HCT116 (cell line): Measurements from ENCODE around the gene NEK9. TPM values are rescaled to one million over a fixed set of nuclear protein-coding genes. Genes with fewer than 3 reads are reported as not detected.

ENCODE experiments used
- ATAC-seq: fragments of 200-7000 bp; cut with Tn5 transposase; 2 replicates; pipeline ENCODE4 v1.9.1; 2020; ENCODE audit warnings: mild to moderate bottlenecking, moderate library complexity
- BruUV-seq: library from RNA; stranded (reverse); fragments of 400-500 nt; replicated peaks from 2 replicates; lab custom pipeline; 2021; lab: Mats Ljungman, UMichigan
- CTCF ChIA-PET: fragments of 300-600 bp; sonication (Branson Sonifier 250); formaldehyde crosslinking; loops from one replicate; lab custom pipeline; 2021; ENCODE audit warnings: antibody characterized with exemption; lab: Charles Lee
- POLR2A ChIA-PET: fragments of 300-600, 350-600 bp; sonication (Branson Sonifier 250); formaldehyde crosslinking; loops from one replicate; lab custom pipeline; 2021; ENCODE audit warnings: antibody characterized with exemption; lab: Charles Lee
- RAD21 ChIA-PET, 2 experiments: fragments of 300-600 bp; sonication (Branson Sonifier 250); formaldehyde crosslinking; loops; one replicate each; lab custom pipeline; 2023; ENCODE audit warnings: low total read pairs in 2 of 2; ENCODE audit not compliant: uncharacterized antibody in 2 of 2, unreplicated experiment in 2 of 2, low non-redundant PET in 1 of 2; lab: Charles Lee
- DNase-seq: peaks from one replicate; pipeline ENCODE4 v3.0.0-alpha.2; 2010; ENCODE audit warnings: low read depth, low spot score
- H2AFZ ChIP-seq: fragments of 200-600 bp; shearing (Covaris generic), sonication (generic); 2 replicates; pipeline ENCODE4 v1.6.1; 2017; ENCODE audit warnings: low read depth, mixed run types, mixed read lengths, antibody characterized with exemption, low read length; ENCODE audit not compliant: poor library complexity, severe bottlenecking
- H3K27ac ChIP-seq: 2 replicates; pipeline ENCODE4 v1.5.1; 2012; ENCODE audit warnings: low read depth, low read length
- H3K27me3 ChIP-seq: fragments of 200-600 bp; sonication (generic); 2 replicates; pipeline ENCODE4 v1.6.1; 2016; ENCODE audit warnings: mixed run types, low read length, mixed read lengths; ENCODE audit not compliant: insufficient read depth
- H3K36me3 ChIP-seq, 2 experiments: fragments of 200-500 bp in 1 of 2; fragments of 200-600 bp in 1 of 2; sonication (Bioruptor generic) in 1 of 2; sonication (generic) in 1 of 2; 2 replicates each; pipeline versions ENCODE4 v1.5.1 to v1.6.1; 2014 to 2016; ENCODE audit warnings: low read length in 2 of 2, inconsistent platforms in 1 of 2, mixed read lengths in 1 of 2, mixed run types in 1 of 2; ENCODE audit not compliant: insufficient read depth in 2 of 2, control insufficient read depth in 1 of 2
- H3K4me1 ChIP-seq, 2 experiments: fragments of 200-600 bp in 1 of 2; sonication (generic) in 1 of 2; 2 replicates each; pipeline versions ENCODE4 v1.5.1 to v1.6.1; 2012 to 2017; ENCODE audit warnings: low read length in 2 of 2, inconsistent platforms in 1 of 2, mild to moderate bottlenecking in 1 of 2, mixed read lengths in 1 of 2, mixed run types in 1 of 2, moderate library complexity in 1 of 2; ENCODE audit not compliant: insufficient read depth in 2 of 2, control insufficient read depth in 1 of 2
- H3K4me2 ChIP-seq: fragments of 200-600 bp; sonication (generic); 2 replicates; pipeline ENCODE4 v1.6.1; 2017; ENCODE audit warnings: mixed run types, low read length, mixed read lengths
- H3K4me3 ChIP-seq, 2 experiments: fragments of 200-600 bp in 1 of 2; sonication (generic) in 1 of 2; replicated peaks in 1 of 2; 2 replicates each; pipeline ENCODE4 v1.5.1; 2011 to 2016; ENCODE audit warnings: low read length in 2 of 2, control low read depth in 1 of 2, low read depth in 1 of 2, mild to moderate bottlenecking in 1 of 2, mixed read lengths in 1 of 2, mixed run types in 1 of 2
- H3K79me2 ChIP-seq: fragments of 200-600 bp; sonication (generic); 2 replicates; pipeline ENCODE4 v1.6.1; 2017; ENCODE audit warnings: mild to moderate bottlenecking, mixed run types, low read length, moderate library complexity, mixed read lengths; ENCODE audit not compliant: insufficient read depth
- H3K9ac ChIP-seq: fragments of 200-600 bp; sonication (generic); 2 replicates; pipeline ENCODE4 v1.6.1; 2016; ENCODE audit warnings: low read length, mixed read lengths
- H3K9me2 ChIP-seq: fragments of 200-600 bp; sonication (generic), shearing (Covaris generic); 2 replicates; pipeline ENCODE4 v1.6.1; 2017; ENCODE audit warnings: mixed run types, mild to moderate bottlenecking, moderate library complexity; ENCODE audit not compliant: insufficient read depth
- H3K9me3 ChIP-seq, 2 experiments: fragments of 200-500 bp in 1 of 2; fragments of 200-600 bp in 1 of 2; sonication (Bioruptor generic) in 1 of 2; sonication (generic) in 1 of 2; 2 replicates each; pipeline ENCODE4 v1.6.1; 2014 to 2017; ENCODE audit warnings: low read length in 2 of 2, mixed read lengths in 2 of 2, inconsistent platforms in 1 of 2, low read depth in 1 of 2, mild to moderate bottlenecking in 1 of 2, mixed run types in 1 of 2, moderate library complexity in 1 of 2; ENCODE audit not compliant: control insufficient read depth in 1 of 2, insufficient read depth in 1 of 2
- H4K20me1 ChIP-seq: fragments of 200-600 bp; sonication (generic), shearing (Covaris generic); 2 replicates; pipeline ENCODE4 v1.6.1; 2017; ENCODE audit warnings: mixed run types, mild to moderate bottlenecking, moderate library complexity; ENCODE audit not compliant: insufficient read depth
- CTCF ChIP-seq, 3 experiments: fragments of 200-600 bp in 1 of 3; sonication (generic) in 1 of 3; IDR thresholded peaks in 2 of 3; conservative IDR thresholded peaks in 1 of 3; 2 replicates each; pipeline ENCODE4 v1.5.1; 2012 to 2017; ENCODE audit warnings: low read depth in 2 of 3, low read length in 2 of 3, antibody characterized with exemption in 1 of 3, borderline replicate concordance in 1 of 3, control low read depth in 1 of 3, mild to moderate bottlenecking in 1 of 3, mixed read lengths in 1 of 3, mixed run types in 1 of 3, moderate library complexity in 1 of 3; ENCODE audit not compliant: insufficient read depth in 1 of 3
- ELF1 ChIP-seq: IDR thresholded peaks from 2 replicates; pipeline ENCODE4 v1.6.1; 2012; ENCODE audit warnings: low read depth, borderline replicate concordance
- EZH2phosphoT487 ChIP-seq: fragments of 200-600 bp; IDR thresholded peaks from 2 replicates; pipeline ENCODE4 v1.6.1; 2018; ENCODE audit warnings: antibody characterized with exemption, borderline replicate concordance
- FOSL1 ChIP-seq: IDR thresholded peaks from 2 replicates; pipeline ENCODE4 v1.6.1; 2012; ENCODE audit warnings: low read depth
- JUND ChIP-seq: IDR thresholded peaks from 2 replicates; pipeline ENCODE4 v1.6.1; 2012
- POLR2AphosphoS5 ChIP-seq: IDR thresholded peaks from 2 replicates; pipeline ENCODE4 v1.6.1; 2011; ENCODE audit warnings: mild to moderate bottlenecking, low read depth, low read length, moderate library complexity
- SIN3A ChIP-seq: IDR thresholded peaks from 2 replicates; pipeline ENCODE4 v1.6.1; 2012; ENCODE audit warnings: low read depth
- YY1 ChIP-seq: IDR thresholded peaks from 2 replicates; pipeline ENCODE4 v1.6.1; 2011; ENCODE audit warnings: low read length, low read depth, moderate library complexity, mild to moderate bottlenecking; ENCODE audit not compliant: insufficient replicate concordance; ENCODE audit errors: extremely low read depth
- ZBTB33 ChIP-seq: IDR thresholded peaks from 2 replicates; pipeline ENCODE4 v1.6.1; 2011; ENCODE audit warnings: mild to moderate bottlenecking, low read length, moderate library complexity; ENCODE audit not compliant: insufficient replicate concordance; ENCODE audit errors: extremely low read depth
- intact Hi-C: fragments of 100-400 bp; cut with micrococcal nuclease; formaldehyde crosslinking; loops from 2 replicates; pipeline ENCODE4 v1.10.0; 2022
- total RNA-seq: library from RNA; stranded (reverse); gene quantifications from one replicate; pipeline ENCODE4 v1.2.1, GENCODE V29; 2021; ENCODE audit not compliant: unreplicated experiment

Gene NEK9
- total RNA-seq, 1 experiment from 2014 or later, result 64.4 TPM

- ChIA-PET CTCF (no interaction called here), RAD21 (no interaction called here), POLR2A (no interaction called here)
- Histone ChIP-seq H2AFZ (no peak overlapping the region), H4K20me1 (no peaks in the 10 kb centered on the region), H3K36me3 (peaks cover 24 to 47% of the 10 kb centered on the region in 2 experiments), H3K79me2 (no peaks in the 10 kb centered on the region), H3K4me1 (no peaks in the 10 kb centered on the region), H3K9me2 (no peaks in the 10 kb centered on the region), H3K4me3 (no peak overlapping the region), H3K9me3 (no peaks in the 10 kb centered on the region), H3K27me3 (no peaks in the 10 kb centered on the region), H3K4me2 (no peak overlapping the region), H3K9ac (no peak overlapping the region), H3K27ac (no peak overlapping the region)
- no TSS peak for BruUV-seq
- ATAC-seq (no peak), DNase-seq (no peak)
- TF ChIP-seq CTCF (IDR thresholded peaks at IDR 0.05 in 2 of 3, conservative IDR thresholded peaks at IDR 0.05 in 1 of 3; ENCODE audit: borderline replicate concordance in 1 of 3, insufficient read depth in 1 of 3, low read depth in 2 of 3, low read length in 2 of 3) (no peak), YY1 (no peak), ZBTB33 (no peak), ELF1 (no peak), SIN3A (no peak), FOSL1 (no peak), JUND (no peak), EZH2phosphoT487 (no peak), POLR2AphosphoS5 (no peak)
- intact Hi-C loops, result no loop called here
These were observed 34.1 kb downstream of the NEK9 start for GRCh38 chr14:75092698-75093097.
